Measurements from ENCODE around the gene DLK1. TPM values are rescaled to one million over a fixed set of nuclear protein-coding genes. Genes with fewer than 3 reads are reported as not detected.

The DLK1 gene
- total RNA-seq, 1 experiment from 2014 or later: 0.69 TPM

- DNase-seq (ENCODE audit: low read depth, low spot score) (no peak), ATAC-seq (no peak)
- POLR2A ChIA-PET: no interaction called here
- H3K27me3 ChIP-seq (ENCODE audit: control insufficient read depth, insufficient read depth, low read length): no peaks in the 10 kb centered on the region
- intact Hi-C loops (cut with micrococcal nuclease; ENCODE audit: unreplicated experiment) (no loop called here), in situ Hi-C loops (cut with HindIII; ENCODE audit: low pct_unique_long_range_greater_than_20kb, low sequenced_read_pairs) (no loop called here)
- BruUV-seq (replicated peaks): no TSS peak
- no peaks in the 10 kb centered on the region for H3K4me1 ChIP-seq (ENCODE audit: control insufficient read depth, insufficient read depth, low read length)
- H3K36me3 ChIP-seq (ENCODE audit: control insufficient read depth, insufficient read depth, low read length): no peaks in the 10 kb centered on the region
- H3K27ac ChIP-seq (ENCODE audit: low read length): no peak overlapping the region
- no peak overlapping the region for H3K4me3 ChIP-seq (ENCODE audit: low read depth in 2 of 2, low read length in 2 of 2)
- CTCF ChIA-PET: no interaction called here
- TF ChIP-seq, protein P1, sequence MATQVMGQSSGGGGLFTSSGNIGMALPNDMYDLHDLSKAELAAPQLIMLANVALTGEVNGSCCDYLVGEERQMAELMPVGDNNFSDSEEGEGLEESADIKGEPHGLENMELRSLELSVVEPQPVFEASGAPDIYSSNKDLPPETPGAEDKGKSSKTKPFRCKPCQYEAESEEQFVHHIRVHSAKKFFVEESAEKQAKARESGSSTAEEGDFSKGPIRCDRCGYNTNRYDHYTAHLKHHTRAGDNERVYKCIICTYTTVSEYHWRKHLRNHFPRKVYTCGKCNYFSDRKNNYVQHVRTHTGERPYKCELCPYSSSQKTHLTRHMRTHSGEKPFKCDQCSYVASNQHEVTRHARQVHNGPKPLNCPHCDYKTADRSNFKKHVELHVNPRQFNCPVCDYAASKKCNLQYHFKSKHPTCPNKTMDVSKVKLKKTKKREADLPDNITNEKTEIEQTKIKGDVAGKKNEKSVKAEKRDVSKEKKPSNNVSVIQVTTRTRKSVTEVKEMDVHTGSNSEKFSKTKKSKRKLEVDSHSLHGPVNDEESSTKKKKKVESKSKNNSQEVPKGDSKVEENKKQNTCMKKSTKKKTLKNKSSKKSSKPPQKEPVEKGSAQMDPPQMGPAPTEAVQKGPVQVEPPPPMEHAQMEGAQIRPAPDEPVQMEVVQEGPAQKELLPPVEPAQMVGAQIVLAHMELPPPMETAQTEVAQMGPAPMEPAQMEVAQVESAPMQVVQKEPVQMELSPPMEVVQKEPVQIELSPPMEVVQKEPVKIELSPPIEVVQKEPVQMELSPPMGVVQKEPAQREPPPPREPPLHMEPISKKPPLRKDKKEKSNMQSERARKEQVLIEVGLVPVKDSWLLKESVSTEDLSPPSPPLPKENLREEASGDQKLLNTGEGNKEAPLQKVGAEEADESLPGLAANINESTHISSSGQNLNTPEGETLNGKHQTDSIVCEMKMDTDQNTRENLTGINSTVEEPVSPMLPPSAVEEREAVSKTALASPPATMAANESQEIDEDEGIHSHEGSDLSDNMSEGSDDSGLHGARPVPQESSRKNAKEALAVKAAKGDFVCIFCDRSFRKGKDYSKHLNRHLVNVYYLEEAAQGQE (IDR thresholded peaks at IDR 0.05; ENCODE audit: insufficient read depth in 1 of 2, low read depth in 2 of 2, low read length in 1 of 2): no peak
- TF ChIP-seq CTCF (IDR thresholded peaks at IDR 0.05): no peak
- TF ChIP-seq TCF7L2 (IDR thresholded peaks at IDR 0.05; ENCODE audit: low read depth, low read length): no peak
- TF ChIP-seq SIN3A (IDR thresholded peaks at IDR 0.05; ENCODE audit: borderline replicate concordance, insufficient read depth, low read depth, low read length): no peak
- no peak for TF ChIP-seq POLR2AphosphoS5 (IDR thresholded peaks at IDR 0.05; ENCODE audit: low read depth, low read length)
- H3K9me3 ChIP-seq (ENCODE audit: control insufficient read depth, insufficient read depth, low read depth, low read length): no peaks in the 10 kb centered on the region
Measured at GRCh38 chr14:100727086-100727872, 587 bp downstream of the DLK1 start.

DNA sequence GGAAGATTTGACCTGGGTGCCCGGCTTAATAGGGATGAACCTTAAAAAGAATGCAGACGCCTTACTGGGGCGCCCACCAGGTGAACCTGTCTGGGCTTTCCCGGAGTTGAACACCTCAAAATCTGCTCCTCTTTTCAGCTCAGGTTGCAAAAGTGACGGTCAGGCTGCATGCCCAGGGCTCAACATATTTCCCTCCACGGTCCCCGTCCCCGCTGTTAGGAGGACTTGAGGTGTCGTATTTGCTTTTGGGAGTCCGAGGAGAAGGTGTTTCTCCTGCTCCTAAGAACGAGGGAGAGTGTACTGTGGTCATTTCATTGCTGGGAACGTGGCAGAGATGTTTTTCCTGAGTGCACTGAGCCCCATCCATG is 1.2 kb downstream of the DLK1 start:
- ChIA-PET CTCF (no interaction called here), POLR2A (no interaction called here)
- intact Hi-C loops (cut with micrococcal nuclease; ENCODE audit: unreplicated experiment): no loop called here
- no peaks in the 10 kb centered on the region for H3K9me3 ChIP-seq (ENCODE audit: control insufficient read depth, insufficient read depth, low read depth, low read length)
- H3K36me3 ChIP-seq (ENCODE audit: control insufficient read depth, insufficient read depth, low read length): no peaks in the 10 kb centered on the region
- in situ Hi-C loops (cut with HindIII; ENCODE audit: low pct_unique_long_range_greater_than_20kb, low sequenced_read_pairs): no loop called here
- no peaks in the 10 kb centered on the region for H3K4me1 ChIP-seq (ENCODE audit: control insufficient read depth, insufficient read depth, low read length)
- H3K27ac ChIP-seq (ENCODE audit: low read length): no peak overlapping the region
- DNase-seq (ENCODE audit: low read depth, low spot score): no peak
- ATAC-seq: no peak
- no peaks in the 10 kb centered on the region for H3K27me3 ChIP-seq (ENCODE audit: control insufficient read depth, insufficient read depth, low read length)
- no TSS peak for BruUV-seq (replicated peaks)
- no peak overlapping the region for H3K4me3 ChIP-seq (ENCODE audit: low read depth in 2 of 2, low read length in 2 of 2)
- TF ChIP-seq CTCF (IDR thresholded peaks at IDR 0.05) (no peak), SIN3A (IDR thresholded peaks at IDR 0.05; ENCODE audit: borderline replicate concordance, insufficient read depth, low read depth, low read length) (no peak), POLR2AphosphoS5 (IDR thresholded peaks at IDR 0.05; ENCODE audit: low read depth, low read length) (no peak), TCF7L2 (IDR thresholded peaks at IDR 0.05; ENCODE audit: low read depth, low read length) (no peak)
- TF ChIP-seq, protein P1 (IDR thresholded peaks at IDR 0.05; ENCODE audit: insufficient read depth in 1 of 2, low read depth in 2 of 2, low read length in 1 of 2): no peak

All from Panc1 (cell line).